Ovary (tissue), 3 donors: ENCODE results near the gene DCAF7.

ENCODE experiments used
- CTCF ChIP-seq, 3 donors: fragments of 450-650 bp in 2 of 3; fragments of 200-600 bp in 1 of 3; IDR thresholded peaks; one replicate each; pipeline versions ENCODE4 v1.5.1 to v1.8.0; 2016 to 2022; ENCODE audit warnings: antibody characterized with exemption in 3 of 3, mild to moderate bottlenecking in 1 of 3
- POLR2A ChIP-seq: fragments of 450-650 bp; IDR thresholded peaks from one replicate; pipeline ENCODE4 v1.6.1; 2017; ENCODE audit warnings: antibody characterized with exemption, mild to moderate bottlenecking, moderate library complexity
- donor health status: DM: no; HTN: no; CAD: no.

GRCh38 chr17:63544467-63545301, 5.6 kb upstream of the DCAF7 start:
- TF ChIP-seq CTCF (IDR thresholded peaks at IDR 0.05) (no peak), POLR2A (no peak)
